Astrocyte (in vitro differentiated cells and primary cell): ENCODE data around the gene MGMT. TPM values are rescaled to one million over a fixed set of nuclear protein-coding genes. Genes with fewer than 3 reads are reported as not detected.

Experiments
- DNase-seq: peaks from one replicate; pipeline ENCODE4 v3.0.0-alpha.2; 2010; ENCODE audit warnings: low read depth
- FAIRE-seq: peaks from 2 replicates; lab custom pipeline; 2011; peaks lifted over from hg19 to GRCh38; lab: Jason Lieb, UNC
- H2AFZ ChIP-seq: 2 replicates; pipeline ENCODE4 v1.6.0; 2012; ENCODE audit warnings: low read depth, low read length, inconsistent platforms
- H3K27ac ChIP-seq: 2 replicates; pipeline ENCODE4 v1.5.1; 2011; ENCODE audit warnings: low read depth, low read length, inconsistent platforms
- H3K27me3 ChIP-seq: 2 replicates; pipeline ENCODE4 v1.6.0; 2011; ENCODE audit warnings: low read length, inconsistent platforms; ENCODE audit not compliant: insufficient read depth
- H3K36me3 ChIP-seq: 2 replicates; pipeline ENCODE4 v1.5.1; 2011; ENCODE audit warnings: low read length, inconsistent platforms; ENCODE audit not compliant: insufficient read depth
- H3K4me1 ChIP-seq: 2 replicates; pipeline ENCODE4 v1.5.1; 2011; ENCODE audit warnings: low read length, inconsistent platforms; ENCODE audit not compliant: insufficient read depth
- H3K4me2 ChIP-seq: 2 replicates; pipeline ENCODE4 v1.6.0; 2012; ENCODE audit warnings: low read length, inconsistent platforms
- H3K4me3 ChIP-seq: 2 replicates; pipeline ENCODE4 v1.5.1; 2011; ENCODE audit warnings: low read depth, mild to moderate bottlenecking, low read length, inconsistent platforms; ENCODE audit not compliant: insufficient read depth
- H3K79me2 ChIP-seq: 2 replicates; pipeline ENCODE4 v1.6.0; 2012; ENCODE audit warnings: mild to moderate bottlenecking, low read length, inconsistent platforms; ENCODE audit not compliant: insufficient read depth
- H3K9ac ChIP-seq: 2 replicates; pipeline ENCODE4 v1.6.0; 2012; ENCODE audit warnings: mild to moderate bottlenecking, low read length, inconsistent platforms
- H3K9me3 ChIP-seq: 2 replicates; pipeline ENCODE4 v1.5.1; 2012; ENCODE audit warnings: low read depth, mild to moderate bottlenecking, low read length, inconsistent platforms; ENCODE audit not compliant: insufficient read depth
- H4K20me1 ChIP-seq: 2 replicates; pipeline ENCODE4 v1.6.0; 2012; ENCODE audit warnings: low read length, inconsistent platforms; ENCODE audit not compliant: insufficient read depth
- H3K27ac Mint-ChIP-seq: one replicate; pipeline ENCODE4 v1.8.0; 2021; ENCODE audit warnings: mild to moderate bottlenecking, mixed read lengths; ENCODE audit not compliant: unreplicated experiment
- H3K27me3 Mint-ChIP-seq: one replicate; pipeline ENCODE4 v1.8.0; 2021; ENCODE audit warnings: low read depth, mixed read lengths; ENCODE audit not compliant: unreplicated experiment
- H3K36me3 Mint-ChIP-seq: one replicate; pipeline ENCODE4 v1.8.0; 2021; ENCODE audit warnings: low read depth, mixed read lengths; ENCODE audit not compliant: unreplicated experiment
- H3K4me1 Mint-ChIP-seq: one replicate; pipeline ENCODE4 v1.8.0; 2021; ENCODE audit warnings: low read depth, mixed read lengths; ENCODE audit not compliant: unreplicated experiment
- H3K4me3 Mint-ChIP-seq: one replicate; pipeline ENCODE4 v1.8.0; 2021; ENCODE audit warnings: mild to moderate bottlenecking, moderate library complexity, mixed read lengths; ENCODE audit not compliant: unreplicated experiment
- H3K9me3 Mint-ChIP-seq: one replicate; pipeline ENCODE4 v1.8.0; 2021; ENCODE audit warnings: mild to moderate bottlenecking, mixed read lengths; ENCODE audit not compliant: unreplicated experiment
- EZH2 ChIP-seq: IDR thresholded peaks from 2 replicates; pipeline ENCODE4 v1.6.1; 2012; ENCODE audit warnings: mild to moderate bottlenecking, low read length, inconsistent platforms; ENCODE audit not compliant: insufficient read depth
- total RNA-seq: library from RNA; stranded (reverse); gene quantifications from 2 replicates; pipeline ENCODE4 v1.2.1, GENCODE V29; 2021
- TF ChIP-seq, protein P1 (sequence below): IDR thresholded peaks from 2 replicates; pipeline ENCODE4 v1.5.1; 2011; ENCODE audit warnings: low read depth, mild to moderate bottlenecking, inconsistent platforms, low read length, moderate library complexity; ENCODE audit not compliant: insufficient read depth

MGMT gene
- total RNA-seq, 1 donor from 2014 or later, result 9.5 TPM

DNA sequence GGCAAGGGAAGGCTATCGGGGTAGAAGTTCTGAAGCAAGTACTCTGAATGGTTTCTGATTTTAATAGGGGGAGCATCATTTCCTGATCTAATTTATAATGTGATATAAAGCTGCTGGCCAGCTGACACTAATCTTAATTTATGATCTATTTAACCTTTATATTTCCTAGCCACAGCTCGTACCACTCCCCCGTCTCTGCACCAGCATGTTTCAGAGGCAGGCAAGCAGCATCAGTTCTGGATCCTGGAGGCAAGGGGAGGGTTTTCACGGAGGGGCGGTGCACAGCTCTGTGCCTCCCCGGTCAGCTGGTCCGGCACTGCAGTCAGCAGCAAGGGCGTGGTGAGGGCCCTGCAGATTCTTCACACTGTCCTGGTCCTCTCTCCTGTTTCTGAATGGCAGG lies 30.0 kb downstream of the MGMT start:
- Histone ChIP-seq H3K27me3 (no peaks in the 10 kb centered on the region), H3K4me1 (no peaks in the 10 kb centered on the region), H3K4me2 (no peak overlapping the region), H3K9ac (no peak overlapping the region), H3K79me2 (no peaks in the 10 kb centered on the region), H2AFZ (no peak overlapping the region), H3K36me3 (no peaks in the 10 kb centered on the region), H3K27ac (no peak overlapping the region), H3K9me3 (peaks cover 2% of the 10 kb centered on the region), H3K4me3 (no peak overlapping the region), H4K20me1 (no peaks in the 10 kb centered on the region)
- Mint-ChIP-seq H3K27me3 (no peaks in the 10 kb centered on the region), H3K36me3 (peaks cover 9% of the 10 kb centered on the region), H3K27ac (no peak overlapping the region), H3K9me3 (peaks cover 13% of the 10 kb centered on the region), H3K4me1 (no peaks in the 10 kb centered on the region), H3K4me3 (no peak overlapping the region)
- DNase-seq (no peak), FAIRE-seq (no peak)
- TF ChIP-seq, protein P1, sequence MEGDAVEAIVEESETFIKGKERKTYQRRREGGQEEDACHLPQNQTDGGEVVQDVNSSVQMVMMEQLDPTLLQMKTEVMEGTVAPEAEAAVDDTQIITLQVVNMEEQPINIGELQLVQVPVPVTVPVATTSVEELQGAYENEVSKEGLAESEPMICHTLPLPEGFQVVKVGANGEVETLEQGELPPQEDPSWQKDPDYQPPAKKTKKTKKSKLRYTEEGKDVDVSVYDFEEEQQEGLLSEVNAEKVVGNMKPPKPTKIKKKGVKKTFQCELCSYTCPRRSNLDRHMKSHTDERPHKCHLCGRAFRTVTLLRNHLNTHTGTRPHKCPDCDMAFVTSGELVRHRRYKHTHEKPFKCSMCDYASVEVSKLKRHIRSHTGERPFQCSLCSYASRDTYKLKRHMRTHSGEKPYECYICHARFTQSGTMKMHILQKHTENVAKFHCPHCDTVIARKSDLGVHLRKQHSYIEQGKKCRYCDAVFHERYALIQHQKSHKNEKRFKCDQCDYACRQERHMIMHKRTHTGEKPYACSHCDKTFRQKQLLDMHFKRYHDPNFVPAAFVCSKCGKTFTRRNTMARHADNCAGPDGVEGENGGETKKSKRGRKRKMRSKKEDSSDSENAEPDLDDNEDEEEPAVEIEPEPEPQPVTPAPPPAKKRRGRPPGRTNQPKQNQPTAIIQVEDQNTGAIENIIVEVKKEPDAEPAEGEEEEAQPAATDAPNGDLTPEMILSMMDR, result no peak
- TF ChIP-seq EZH2, result no peak

DNA sequence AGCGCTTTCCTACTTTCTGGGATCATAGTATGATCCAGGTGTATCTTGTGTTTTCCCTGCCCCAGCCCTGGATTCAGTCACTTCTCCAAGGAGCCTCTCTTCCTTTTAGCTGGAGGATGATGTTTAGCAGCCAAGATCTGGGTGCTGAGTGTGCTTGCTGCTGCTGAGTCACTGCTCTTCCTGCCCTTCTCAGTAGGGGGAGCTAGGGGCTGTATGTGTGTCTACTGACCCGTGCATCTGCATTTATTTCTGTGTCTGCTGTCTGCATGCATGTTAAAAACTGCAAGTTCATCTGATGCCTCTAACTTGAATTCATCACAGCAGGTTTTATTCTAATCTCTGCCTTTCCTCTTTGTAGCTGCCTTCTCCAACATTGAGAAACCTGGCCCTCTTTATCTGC lies 31.6 kb downstream of the MGMT start:
- Mint-ChIP-seq H3K27ac (no peak overlapping the region), H3K4me1 (no peaks in the 10 kb centered on the region), H3K9me3 (peaks cover 4% of the 10 kb centered on the region), H3K36me3 (peaks cover 9% of the 10 kb centered on the region), H3K27me3 (no peaks in the 10 kb centered on the region), H3K4me3 (no peak overlapping the region)
- no peak for FAIRE-seq
- Histone ChIP-seq H3K27me3 (no peaks in the 10 kb centered on the region), H3K79me2 (no peaks in the 10 kb centered on the region), H3K27ac (no peak overlapping the region), H3K36me3 (no peaks in the 10 kb centered on the region), H3K9ac (no peak overlapping the region), H2AFZ (no peak overlapping the region), H3K4me3 (no peak overlapping the region), H4K20me1 (no peaks in the 10 kb centered on the region), H3K9me3 (no peaks in the 10 kb centered on the region), H3K4me1 (no peaks in the 10 kb centered on the region), H3K4me2 (no peak overlapping the region)
- no peak for DNase-seq
- TF ChIP-seq EZH2, result no peak
- TF ChIP-seq, protein P1, result no peak

DNA sequence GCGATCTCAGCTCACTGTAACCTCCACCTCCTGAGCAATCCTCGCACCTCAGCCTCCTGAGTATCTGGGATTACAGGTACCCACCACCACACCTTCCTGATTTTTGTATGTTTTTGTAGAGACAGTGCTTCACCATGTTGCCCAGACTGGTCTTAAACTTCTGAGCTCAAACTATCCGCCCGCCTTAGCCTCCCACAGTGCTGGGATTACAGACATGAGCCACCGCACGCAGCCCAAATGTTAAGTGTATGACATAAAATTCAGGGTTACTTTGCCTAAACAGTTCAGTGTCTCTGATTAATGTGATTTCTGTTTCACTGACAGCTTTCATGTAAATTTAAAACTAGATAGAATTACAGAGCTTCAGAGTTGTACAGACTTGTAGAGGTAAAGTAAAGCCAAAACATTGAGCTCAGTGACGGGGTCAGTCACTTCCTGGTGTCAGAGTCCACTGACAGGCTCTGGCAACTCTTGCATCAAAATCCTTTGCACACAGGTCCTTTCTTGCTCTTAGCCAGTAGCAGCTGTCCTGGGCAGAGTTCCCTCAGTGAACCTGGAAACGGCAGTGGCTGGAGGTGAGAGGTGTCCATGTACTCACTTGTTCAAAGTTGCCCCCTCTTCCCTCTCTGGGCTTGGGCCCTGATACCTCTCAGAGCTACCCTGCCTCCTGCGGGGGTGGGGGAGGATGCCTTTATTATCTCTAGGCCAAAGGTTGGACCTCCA lies 33.7 kb downstream of the MGMT start:
- Histone ChIP-seq H3K4me1 (no peaks in the 10 kb centered on the region), H3K4me3 (no peak overlapping the region), H3K4me2 (no peak overlapping the region), H3K27me3 (no peaks in the 10 kb centered on the region), H3K27ac (no peak overlapping the region), H2AFZ (no peak overlapping the region), H3K9ac (no peak overlapping the region), H3K79me2 (no peaks in the 10 kb centered on the region), H3K9me3 (no peaks in the 10 kb centered on the region), H3K36me3 (no peaks in the 10 kb centered on the region), H4K20me1 (no peaks in the 10 kb centered on the region)
- Mint-ChIP-seq H3K9me3 (peaks cover 2% of the 10 kb centered on the region), H3K27me3 (no peaks in the 10 kb centered on the region), H3K4me3 (no peak overlapping the region), H3K4me1 (no peaks in the 10 kb centered on the region), H3K36me3 (peaks cover 8% of the 10 kb centered on the region), H3K27ac (no peak overlapping the region)
- DNase-seq, result no peak
- FAIRE-seq, result no peak
- TF ChIP-seq, protein P1, result no peak
- TF ChIP-seq EZH2, result no peak
